Measurements from ENCODE around the gene GFM1. TPM values are rescaled to one million over a fixed set of nuclear protein-coding genes. Genes with fewer than 3 reads are reported as not detected.

Gene GFM1
- polyA plus RNA-seq (2011; rRNA removed): 13.9 and 25.6 TPM in 2 replicates
- polyA minus RNA-seq (2011; rRNA and poly(A)+ RNA removed): 18.4 and 19.3 TPM in 2 replicates

DNA sequence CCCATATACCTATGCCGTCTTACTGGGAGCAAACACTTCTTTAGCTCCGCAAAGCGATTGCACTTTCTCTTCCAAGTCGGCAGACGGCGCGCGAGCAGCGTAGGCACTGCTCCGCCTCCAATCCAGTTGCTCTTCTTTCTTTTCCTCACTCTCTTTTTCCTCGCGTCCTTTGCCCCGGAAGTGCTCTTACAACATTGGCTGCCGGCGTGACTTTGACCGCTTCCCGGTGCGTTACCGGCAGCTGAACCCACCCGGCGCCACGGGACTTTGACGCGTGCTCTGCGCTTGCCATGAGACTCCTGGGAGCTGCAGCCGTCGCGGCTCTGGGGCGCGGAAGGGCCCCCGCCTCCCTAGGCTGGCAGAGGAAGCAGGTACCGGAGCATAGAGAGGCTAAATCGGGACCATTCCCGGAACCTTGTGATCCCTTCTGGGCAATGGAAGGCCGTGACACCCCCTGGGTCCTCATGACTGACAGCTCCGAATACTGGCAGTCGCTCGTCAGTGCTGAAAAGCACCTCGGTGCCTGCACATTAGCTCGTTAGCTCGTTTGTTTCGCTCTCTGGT is at the start of gene GFM1:
GFM1 (plus strand) TSS at position 183 of the 564 bp plus-strand sequence; CDS start at position 291, 108 bp downstream.
- Histone ChIP-seq H3K27me3 (ENCODE audit: control insufficient read depth, insufficient read depth, low read length) (no peaks in the 10 kb centered on the region), H3K4me3 (ENCODE audit: low read depth, low read length) (peak within 1 kb of the TSS; percentile 99), H3K36me3 (ENCODE audit: control insufficient read depth, insufficient read depth, low read length) (peaks cover 2% of the 10 kb centered on the region)
- CTCF ChIA-PET: interaction anchor here (0.7 to 3.7 kb wide), 25 partner anchors 10 to 615 kb away, joined by 3 to 32 read pairs (median 6); partner anchors contain the start of genes MFSD1 and MLF1
- peak; percentile 80 for DNase-seq (ENCODE audit: low read depth)
- TF ChIP-seq, protein P1, sequence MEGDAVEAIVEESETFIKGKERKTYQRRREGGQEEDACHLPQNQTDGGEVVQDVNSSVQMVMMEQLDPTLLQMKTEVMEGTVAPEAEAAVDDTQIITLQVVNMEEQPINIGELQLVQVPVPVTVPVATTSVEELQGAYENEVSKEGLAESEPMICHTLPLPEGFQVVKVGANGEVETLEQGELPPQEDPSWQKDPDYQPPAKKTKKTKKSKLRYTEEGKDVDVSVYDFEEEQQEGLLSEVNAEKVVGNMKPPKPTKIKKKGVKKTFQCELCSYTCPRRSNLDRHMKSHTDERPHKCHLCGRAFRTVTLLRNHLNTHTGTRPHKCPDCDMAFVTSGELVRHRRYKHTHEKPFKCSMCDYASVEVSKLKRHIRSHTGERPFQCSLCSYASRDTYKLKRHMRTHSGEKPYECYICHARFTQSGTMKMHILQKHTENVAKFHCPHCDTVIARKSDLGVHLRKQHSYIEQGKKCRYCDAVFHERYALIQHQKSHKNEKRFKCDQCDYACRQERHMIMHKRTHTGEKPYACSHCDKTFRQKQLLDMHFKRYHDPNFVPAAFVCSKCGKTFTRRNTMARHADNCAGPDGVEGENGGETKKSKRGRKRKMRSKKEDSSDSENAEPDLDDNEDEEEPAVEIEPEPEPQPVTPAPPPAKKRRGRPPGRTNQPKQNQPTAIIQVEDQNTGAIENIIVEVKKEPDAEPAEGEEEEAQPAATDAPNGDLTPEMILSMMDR (IDR thresholded peaks at IDR 0.05; ENCODE audit: insufficient read depth, low read depth, low read length): peak; percentile 94
- POLR2A ChIA-PET: interaction anchor here (0.8 kb wide), 1 partner anchor 74 kb away, joined by 22 read pairs; the partner anchor contains the start of gene MLF1

DNA sequence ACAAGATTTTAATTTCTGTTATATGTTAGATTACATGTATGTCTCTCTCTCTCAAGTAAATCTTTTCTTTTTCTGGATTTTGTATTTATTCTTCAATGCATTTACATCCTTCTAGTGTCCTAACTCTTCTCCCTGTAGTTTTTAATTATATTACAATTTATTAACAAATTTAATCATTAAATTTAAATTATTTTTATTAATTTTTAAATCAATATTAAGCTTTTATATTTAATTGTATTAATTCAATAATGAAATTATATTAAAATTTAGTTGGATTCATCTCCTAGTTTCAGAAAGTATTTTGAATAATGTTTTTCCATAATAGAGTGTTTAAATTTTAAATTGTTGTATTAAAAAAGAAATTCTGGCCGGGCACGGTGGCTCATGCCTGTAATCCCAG is 43.5 kb upstream of the GFM1 start:
- CTCF ChIA-PET: no interaction called here
- H3K4me3 ChIP-seq (ENCODE audit: low read depth, low read length): no peak overlapping the region
- DNase-seq (ENCODE audit: low read depth): no peak
- H3K27me3 ChIP-seq (ENCODE audit: control insufficient read depth, insufficient read depth, low read length): no peaks in the 10 kb centered on the region
- TF ChIP-seq, protein P1 (IDR thresholded peaks at IDR 0.05; ENCODE audit: insufficient read depth, low read depth, low read length): no peak
- no peaks in the 10 kb centered on the region for H3K36me3 ChIP-seq (ENCODE audit: control insufficient read depth, insufficient read depth, low read length)
- POLR2A ChIA-PET: no interaction called here

DNA sequence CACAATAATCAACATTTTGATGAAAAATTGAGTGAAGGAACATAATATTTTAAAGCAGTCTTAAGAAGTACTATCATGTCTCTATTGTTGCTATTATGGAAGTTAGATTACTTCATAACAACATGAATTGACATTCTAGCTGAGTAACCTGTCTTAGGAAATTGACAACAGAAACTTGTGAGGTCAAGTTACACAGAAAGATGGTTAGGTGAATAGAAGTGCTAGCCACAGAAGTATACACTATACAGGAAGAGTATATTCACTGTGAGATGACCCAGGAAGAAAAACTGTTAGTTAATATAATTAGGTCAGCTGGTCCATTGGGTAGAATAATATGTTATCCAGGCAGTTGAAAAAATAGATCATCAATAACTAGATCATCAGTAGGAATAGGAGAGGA is 42.1 kb upstream of the GFM1 start:
- no peak for DNase-seq (ENCODE audit: low read depth)
- no peaks in the 10 kb centered on the region for H3K27me3 ChIP-seq (ENCODE audit: control insufficient read depth, insufficient read depth, low read length)
- TF ChIP-seq, protein P1 (IDR thresholded peaks at IDR 0.05; ENCODE audit: insufficient read depth, low read depth, low read length): no peak
- CTCF ChIA-PET: interaction anchor here (1.4 kb wide), 1 partner anchor 14 kb away, joined by 3 read pairs; no protein-coding TSS in a partner anchor
- no peaks in the 10 kb centered on the region for H3K36me3 ChIP-seq (ENCODE audit: control insufficient read depth, insufficient read depth, low read length)
- H3K4me3 ChIP-seq (ENCODE audit: low read depth, low read length): no peak overlapping the region
- POLR2A ChIA-PET: no interaction called here

DNA sequence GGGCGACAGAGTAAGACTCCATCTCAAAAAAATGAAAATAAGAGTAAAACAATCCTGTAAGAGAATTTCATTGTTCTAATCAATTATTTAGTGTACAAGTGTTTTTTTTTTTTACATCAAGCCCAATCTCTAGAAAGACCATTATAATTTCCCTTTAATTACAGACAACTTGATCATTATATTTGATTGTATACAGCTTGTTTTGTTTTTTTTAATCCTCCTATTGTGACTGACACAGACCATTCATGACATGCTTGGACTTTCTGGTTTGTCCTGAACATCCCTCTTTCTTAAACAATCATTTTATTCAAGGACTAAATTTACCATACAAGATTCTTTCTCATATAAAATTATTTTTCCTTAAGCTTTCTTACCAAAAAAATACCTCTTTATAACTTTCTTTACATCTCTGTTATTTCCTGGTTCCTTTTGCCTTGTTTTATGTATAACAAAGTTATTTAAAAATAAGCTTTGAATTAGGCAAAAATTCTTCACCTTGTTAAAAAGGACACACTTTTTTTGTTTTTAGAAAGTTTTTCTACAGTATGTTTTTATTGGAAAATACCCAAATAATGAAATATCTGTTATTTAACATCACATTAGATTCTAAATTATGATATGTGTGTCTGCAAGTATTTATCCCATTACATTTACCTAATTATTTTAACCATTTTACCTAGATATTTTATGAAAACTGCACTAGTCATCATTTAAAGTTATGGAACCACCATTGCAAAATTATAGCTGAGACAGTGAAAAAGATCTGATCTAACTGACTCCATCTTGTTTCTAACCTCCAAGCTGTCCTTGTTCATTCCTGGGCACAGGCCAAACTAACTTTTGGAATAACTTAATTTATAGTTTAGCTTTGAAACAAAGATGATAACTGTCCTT is 26.1 kb upstream of the GFM1 start:
- Histone ChIP-seq H3K36me3 (ENCODE audit: control insufficient read depth, insufficient read depth, low read length) (no peaks in the 10 kb centered on the region), H3K27me3 (ENCODE audit: control insufficient read depth, insufficient read depth, low read length) (no peaks in the 10 kb centered on the region), H3K4me3 (ENCODE audit: low read depth, low read length) (no peak overlapping the region)
- ChIA-PET CTCF (no interaction called here), POLR2A (no interaction called here)
- TF ChIP-seq, protein P1 (IDR thresholded peaks at IDR 0.05; ENCODE audit: insufficient read depth, low read depth, low read length): no peak
- no peak for DNase-seq (ENCODE audit: low read depth)

DNA sequence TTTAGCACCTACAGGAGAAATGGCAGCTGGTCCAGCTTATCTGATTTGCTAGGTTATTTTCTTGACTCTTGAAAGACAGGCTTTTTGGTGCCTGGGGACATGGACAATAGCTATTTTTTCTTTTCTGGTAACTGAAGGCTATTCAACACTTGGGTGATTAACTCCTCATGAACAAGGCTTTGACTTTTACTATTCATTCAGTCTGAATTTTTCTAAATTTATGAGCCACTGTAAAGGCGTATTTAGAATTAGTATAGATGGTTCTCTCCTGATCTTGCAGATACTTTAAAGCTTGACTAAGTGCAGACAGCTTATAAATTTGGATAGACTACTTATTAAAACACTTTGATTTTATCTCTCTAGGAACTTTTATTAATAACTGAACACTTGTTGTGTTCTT is 18.4 kb upstream of the GFM1 start:
- no peak for DNase-seq (ENCODE audit: low read depth)
- no peaks in the 10 kb centered on the region for H3K36me3 ChIP-seq (ENCODE audit: control insufficient read depth, insufficient read depth, low read length)
- H3K4me3 ChIP-seq (ENCODE audit: low read depth, low read length): no peak overlapping the region
- ChIA-PET CTCF (interaction anchor here (1.7 kb wide), 1 partner anchor 18 kb away, joined by 7 read pairs; the partner anchor contains the start of gene GFM1), POLR2A (no interaction called here)
- no peaks in the 10 kb centered on the region for H3K27me3 ChIP-seq (ENCODE audit: control insufficient read depth, insufficient read depth, low read length)
- TF ChIP-seq, protein P1 (IDR thresholded peaks at IDR 0.05; ENCODE audit: insufficient read depth, low read depth, low read length): no peak

Measured in BJ (cell line).